ENCODE data around the gene TAF1.
"Not testable (repeated sequence)": the region's sequence is repeated elsewhere in the genome, so short reads cannot be mapped to it uniquely, and the experiment has no call there.

DNA sequence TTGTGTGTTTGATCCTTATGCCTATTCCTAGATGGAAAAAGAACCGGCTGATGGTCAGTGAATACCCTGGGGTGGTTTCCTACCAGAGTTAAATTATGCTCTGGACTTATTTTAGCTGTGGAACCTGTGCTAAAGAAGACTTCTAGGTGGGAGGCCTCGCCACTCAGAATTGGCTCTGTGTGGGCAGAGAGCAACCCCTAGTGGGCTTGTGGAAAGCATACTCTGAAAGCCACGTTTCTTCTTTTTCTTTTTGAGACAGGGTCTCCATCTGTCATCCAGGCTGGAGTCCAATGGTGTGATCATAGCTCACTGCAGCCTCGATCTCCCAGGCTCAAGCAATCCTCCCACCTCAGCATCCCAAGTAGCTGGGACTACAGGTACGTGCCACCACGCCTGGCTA lies 16.3 kb upstream of the TAF1 start:
- TF ChIP-seq, protein P1, sequence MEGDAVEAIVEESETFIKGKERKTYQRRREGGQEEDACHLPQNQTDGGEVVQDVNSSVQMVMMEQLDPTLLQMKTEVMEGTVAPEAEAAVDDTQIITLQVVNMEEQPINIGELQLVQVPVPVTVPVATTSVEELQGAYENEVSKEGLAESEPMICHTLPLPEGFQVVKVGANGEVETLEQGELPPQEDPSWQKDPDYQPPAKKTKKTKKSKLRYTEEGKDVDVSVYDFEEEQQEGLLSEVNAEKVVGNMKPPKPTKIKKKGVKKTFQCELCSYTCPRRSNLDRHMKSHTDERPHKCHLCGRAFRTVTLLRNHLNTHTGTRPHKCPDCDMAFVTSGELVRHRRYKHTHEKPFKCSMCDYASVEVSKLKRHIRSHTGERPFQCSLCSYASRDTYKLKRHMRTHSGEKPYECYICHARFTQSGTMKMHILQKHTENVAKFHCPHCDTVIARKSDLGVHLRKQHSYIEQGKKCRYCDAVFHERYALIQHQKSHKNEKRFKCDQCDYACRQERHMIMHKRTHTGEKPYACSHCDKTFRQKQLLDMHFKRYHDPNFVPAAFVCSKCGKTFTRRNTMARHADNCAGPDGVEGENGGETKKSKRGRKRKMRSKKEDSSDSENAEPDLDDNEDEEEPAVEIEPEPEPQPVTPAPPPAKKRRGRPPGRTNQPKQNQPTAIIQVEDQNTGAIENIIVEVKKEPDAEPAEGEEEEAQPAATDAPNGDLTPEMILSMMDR (conservative IDR thresholded peaks at IDR 0.05; ENCODE audit: low read length): not testable (repeated sequence)
- not testable (repeated sequence) for TF ChIP-seq EZH2phosphoT487 (IDR thresholded peaks at IDR 0.05; ENCODE audit: borderline replicate concordance, low read depth, low read length)
